Skeletal muscle tissue (tissue), 4 donors: ENCODE results near the gene SPRYD7. TPM values are rescaled to one million over a fixed set of nuclear protein-coding genes. Genes with fewer than 3 reads are reported as not detected.

ENCODE experiments used
- H3K27ac ChIP-seq: one replicate; pipeline ENCODE4 v1.7.0; 2013; ENCODE audit warnings: mild to moderate bottlenecking, low read depth, low read length, inconsistent platforms
- H3K27me3 ChIP-seq, 3 donors: one replicate each; pipeline ENCODE4 v1.7.0; 2013; ENCODE audit warnings: low read length in 3 of 3; ENCODE audit not compliant: control insufficient read depth in 3 of 3, insufficient read depth in 3 of 3
- H3K36me3 ChIP-seq, 3 donors: one replicate each; pipeline ENCODE4 v1.7.0; 2013; ENCODE audit warnings: low read length in 3 of 3; ENCODE audit not compliant: control insufficient read depth in 3 of 3, insufficient read depth in 3 of 3
- H3K4me1 ChIP-seq, 3 donors: one replicate each; pipeline ENCODE4 v1.7.0; 2013; ENCODE audit warnings: low read length in 3 of 3, mild to moderate bottlenecking in 3 of 3; ENCODE audit not compliant: control insufficient read depth in 3 of 3, insufficient read depth in 3 of 3
- H3K4me3 ChIP-seq, 3 donors: one replicate each; pipeline ENCODE4 v1.7.0; 2013; ENCODE audit warnings: low read length in 3 of 3
- H3K9ac ChIP-seq, 3 donors: one replicate each; pipeline ENCODE4 v1.7.0; 2013; ENCODE audit warnings: low read length in 3 of 3, mild to moderate bottlenecking in 3 of 3, moderate library complexity in 2 of 3, low read depth in 1 of 3
- H3K9me3 ChIP-seq, 3 donors: one replicate each; pipeline ENCODE4 v1.7.0; 2013; ENCODE audit warnings: low read length in 3 of 3; ENCODE audit not compliant: control insufficient read depth in 3 of 3
- total RNA-seq: library from RNA; depleted of rRNA; stranded (reverse); fragments of >200 nt; gene quantifications from one replicate; pipeline ENCODE4 v1.2.3, GENCODE V29; 2014
- donor health status: Osteomylitis.

SPRYD7 gene
- 4.7 TPM for total RNA-seq

- peak within 1 kb of the TSS; percentile 86 for H3K27ac ChIP-seq
- H3K9me3 ChIP-seq: no peaks in the 10 kb centered on the region
- H3K4me1 ChIP-seq: peaks cover 13 to 18% (median 13%) of the 10 kb centered on the region in 3 donors
These were observed at the start of gene SPRYD7 for GRCh38 chr13:49936075-49936967. TSS of gene SPRYD7 (minus strand) at chr13:49936340. CDS start at chr13:49936235, 105 bp downstream.

GRCh38 chr13:49985129-49985528 lies 49.0 kb upstream of the SPRYD7 start:
- Histone ChIP-seq H3K9ac (no peak overlapping the region), H3K4me1 (peaks cover 7 to 9% (median 9%) of the 10 kb centered on the region in 3 donors), H3K9me3 (no peaks in the 10 kb centered on the region), H3K4me3 (no peak overlapping the region), H3K27me3 (no peaks in the 10 kb centered on the region), H3K36me3 (peaks cover 0 to 11% (median 11%) of the 10 kb centered on the region in 3 donors), H3K27ac (peak overlapping the region; percentile 67)

More at GRCh38 chr13:49936075-49936967, at the start of gene SPRYD7:
- Histone ChIP-seq H3K4me3 (peak within 1 kb of the TSS; percentile 88 to 98 (median 96)), H3K36me3 (no peaks in the 10 kb centered on the region), H3K9ac (peak within 1 kb of the TSS; percentile 90 to 93 (median 91)), H3K27me3 (no peaks in the 10 kb centered on the region)

- Histone ChIP-seq H3K27ac (no peak overlapping the region), H3K4me1 (peaks cover 0 to 3% (median 2%) of the 10 kb centered on the region in 3 donors), H3K4me3 (no peak overlapping the region), H3K9me3 (no peaks in the 10 kb centered on the region), H3K27me3 (no peaks in the 10 kb centered on the region), H3K36me3 (peaks cover 0 to 11% (median 0%) of the 10 kb centered on the region in 3 donors), H3K9ac (no peak overlapping the region)
These were observed 44.1 kb upstream of the SPRYD7 start for GRCh38 chr13:49980266-49980665.

- Histone ChIP-seq H3K36me3 (peaks cover 0 to 15% (median 3%) of the 10 kb centered on the region in 3 donors), H3K4me1 (no peaks in the 10 kb centered on the region)
These were observed 41.9 kb upstream of the SPRYD7 start for GRCh38 chr13:49977992-49978391.

GRCh38 chr13:49976314-49977258 lies 40.4 kb upstream of the SPRYD7 start:
- Histone ChIP-seq H3K27me3 (no peaks in the 10 kb centered on the region), H3K27ac (no peak overlapping the region), H3K4me3 (no peak overlapping the region), H3K36me3 (peaks cover 0 to 15% (median 6%) of the 10 kb centered on the region in 3 donors), H3K9ac (no peak overlapping the region), H3K4me1 (no peaks in the 10 kb centered on the region), H3K9me3 (no peaks in the 10 kb centered on the region)

More at GRCh38 chr13:49977992-49978391, 41.9 kb upstream of the SPRYD7 start:
- no peak overlapping the region for H3K4me3 ChIP-seq
- H3K9me3 ChIP-seq: no peaks in the 10 kb centered on the region
- no peaks in the 10 kb centered on the region for H3K27me3 ChIP-seq
- peak overlapping the region; percentile 12 for H3K27ac ChIP-seq
- no peak overlapping the region for H3K9ac ChIP-seq

- Histone ChIP-seq H3K27ac (no peak overlapping the region), H3K4me1 (no peaks in the 10 kb centered on the region), H3K27me3 (no peaks in the 10 kb centered on the region), H3K9me3 (no peaks in the 10 kb centered on the region), H3K4me3 (no peak overlapping the region), H3K36me3 (peaks cover 0 to 15% (median 6%) of the 10 kb centered on the region in 3 donors), H3K9ac (no peak overlapping the region)
These were observed 39.7 kb upstream of the SPRYD7 start for GRCh38 chr13:49975826-49976225.

- Histone ChIP-seq H3K4me3 (no peak overlapping the region), H3K27ac (no peak overlapping the region), H3K4me1 (no peaks in the 10 kb centered on the region), H3K27me3 (no peaks in the 10 kb centered on the region), H3K9ac (no peak overlapping the region), H3K9me3 (no peaks in the 10 kb centered on the region), H3K36me3 (peaks cover 0 to 15% (median 6%) of the 10 kb centered on the region in 3 donors)
These were observed 36.6 kb upstream of the SPRYD7 start for GRCh38 chr13:49972709-49973108.

GRCh38 chr13:49967456-49967855 lies 31.3 kb upstream of the SPRYD7 start:
- Histone ChIP-seq H3K9me3 (no peaks in the 10 kb centered on the region), H3K27ac (no peak overlapping the region), H3K9ac (no peak overlapping the region), H3K4me1 (no peaks in the 10 kb centered on the region), H3K4me3 (no peak overlapping the region), H3K36me3 (peaks cover 0 to 5% (median 0%) of the 10 kb centered on the region in 3 donors), H3K27me3 (no peaks in the 10 kb centered on the region)

- H3K27ac ChIP-seq: no peak overlapping the region
- no peaks in the 10 kb centered on the region for H3K4me1 ChIP-seq
- no peaks in the 10 kb centered on the region for H3K36me3 ChIP-seq
- H3K9ac ChIP-seq: no peak overlapping the region
- H3K9me3 ChIP-seq: no peaks in the 10 kb centered on the region
- no peaks in the 10 kb centered on the region for H3K27me3 ChIP-seq
- H3K4me3 ChIP-seq: no peak overlapping the region
These were observed 22.2 kb upstream of the SPRYD7 start for GRCh38 chr13:49958321-49958720.
